HCT116 (cell line): Measurements from ENCODE around the gene STUM. TPM values are rescaled to one million over a fixed set of nuclear protein-coding genes. Genes with fewer than 3 reads are reported as not detected.

Experiments used
- ATAC-seq: fragments of 200-7000 bp; cut with Tn5 transposase; 2 replicates; pipeline ENCODE4 v1.9.1; 2020; ENCODE audit warnings: mild to moderate bottlenecking, moderate library complexity
- BruUV-seq: library from RNA; stranded (reverse); fragments of 400-500 nt; replicated peaks from 2 replicates; lab custom pipeline; 2021; lab: Mats Ljungman, UMichigan
- CTCF ChIA-PET: fragments of 300-600 bp; sonication (Branson Sonifier 250); formaldehyde crosslinking; loops from one replicate; lab custom pipeline; 2021; ENCODE audit warnings: antibody characterized with exemption; lab: Charles Lee
- POLR2A ChIA-PET: fragments of 300-600, 350-600 bp; sonication (Branson Sonifier 250); formaldehyde crosslinking; loops from one replicate; lab custom pipeline; 2021; ENCODE audit warnings: antibody characterized with exemption; lab: Charles Lee
- RAD21 ChIA-PET, 2 experiments: fragments of 300-600 bp; sonication (Branson Sonifier 250); formaldehyde crosslinking; loops; one replicate each; lab custom pipeline; 2023; ENCODE audit warnings: low total read pairs in 2 of 2; ENCODE audit not compliant: uncharacterized antibody in 2 of 2, unreplicated experiment in 2 of 2, low non-redundant PET in 1 of 2; lab: Charles Lee
- DNase-seq: peaks from one replicate; pipeline ENCODE4 v3.0.0-alpha.2; 2010; ENCODE audit warnings: low read depth, low spot score
- H2AFZ ChIP-seq: fragments of 200-600 bp; shearing (Covaris generic), sonication (generic); 2 replicates; pipeline ENCODE4 v1.6.1; 2017; ENCODE audit warnings: low read depth, mixed run types, mixed read lengths, antibody characterized with exemption, low read length; ENCODE audit not compliant: poor library complexity, severe bottlenecking
- H3K27ac ChIP-seq: 2 replicates; pipeline ENCODE4 v1.5.1; 2012; ENCODE audit warnings: low read depth, low read length
- H3K27me3 ChIP-seq: fragments of 200-600 bp; sonication (generic); 2 replicates; pipeline ENCODE4 v1.6.1; 2016; ENCODE audit warnings: mixed run types, low read length, mixed read lengths; ENCODE audit not compliant: insufficient read depth
- H3K36me3 ChIP-seq, 2 experiments: fragments of 200-500 bp in 1 of 2; fragments of 200-600 bp in 1 of 2; sonication (Bioruptor generic) in 1 of 2; sonication (generic) in 1 of 2; 2 replicates each; pipeline versions ENCODE4 v1.5.1 to v1.6.1; 2014 to 2016; ENCODE audit warnings: low read length in 2 of 2, inconsistent platforms in 1 of 2, mixed read lengths in 1 of 2, mixed run types in 1 of 2; ENCODE audit not compliant: insufficient read depth in 2 of 2, control insufficient read depth in 1 of 2
- H3K4me1 ChIP-seq, 2 experiments: fragments of 200-600 bp in 1 of 2; sonication (generic) in 1 of 2; 2 replicates each; pipeline versions ENCODE4 v1.5.1 to v1.6.1; 2012 to 2017; ENCODE audit warnings: low read length in 2 of 2, inconsistent platforms in 1 of 2, mild to moderate bottlenecking in 1 of 2, mixed read lengths in 1 of 2, mixed run types in 1 of 2, moderate library complexity in 1 of 2; ENCODE audit not compliant: insufficient read depth in 2 of 2, control insufficient read depth in 1 of 2
- H3K4me2 ChIP-seq: fragments of 200-600 bp; sonication (generic); 2 replicates; pipeline ENCODE4 v1.6.1; 2017; ENCODE audit warnings: mixed run types, low read length, mixed read lengths
- H3K4me3 ChIP-seq, 2 experiments: fragments of 200-600 bp in 1 of 2; sonication (generic) in 1 of 2; replicated peaks in 1 of 2; 2 replicates each; pipeline ENCODE4 v1.5.1; 2011 to 2016; ENCODE audit warnings: low read length in 2 of 2, control low read depth in 1 of 2, low read depth in 1 of 2, mild to moderate bottlenecking in 1 of 2, mixed read lengths in 1 of 2, mixed run types in 1 of 2
- H3K79me2 ChIP-seq: fragments of 200-600 bp; sonication (generic); 2 replicates; pipeline ENCODE4 v1.6.1; 2017; ENCODE audit warnings: mild to moderate bottlenecking, mixed run types, low read length, moderate library complexity, mixed read lengths; ENCODE audit not compliant: insufficient read depth
- H3K9ac ChIP-seq: fragments of 200-600 bp; sonication (generic); 2 replicates; pipeline ENCODE4 v1.6.1; 2016; ENCODE audit warnings: low read length, mixed read lengths
- H3K9me2 ChIP-seq: fragments of 200-600 bp; sonication (generic), shearing (Covaris generic); 2 replicates; pipeline ENCODE4 v1.6.1; 2017; ENCODE audit warnings: mixed run types, mild to moderate bottlenecking, moderate library complexity; ENCODE audit not compliant: insufficient read depth
- H3K9me3 ChIP-seq, 2 experiments: fragments of 200-500 bp in 1 of 2; fragments of 200-600 bp in 1 of 2; sonication (Bioruptor generic) in 1 of 2; sonication (generic) in 1 of 2; 2 replicates each; pipeline ENCODE4 v1.6.1; 2014 to 2017; ENCODE audit warnings: low read length in 2 of 2, mixed read lengths in 2 of 2, inconsistent platforms in 1 of 2, low read depth in 1 of 2, mild to moderate bottlenecking in 1 of 2, mixed run types in 1 of 2, moderate library complexity in 1 of 2; ENCODE audit not compliant: control insufficient read depth in 1 of 2, insufficient read depth in 1 of 2
- H4K20me1 ChIP-seq: fragments of 200-600 bp; sonication (generic), shearing (Covaris generic); 2 replicates; pipeline ENCODE4 v1.6.1; 2017; ENCODE audit warnings: mixed run types, mild to moderate bottlenecking, moderate library complexity; ENCODE audit not compliant: insufficient read depth
- ATF3 ChIP-seq: IDR thresholded peaks from 2 replicates; pipeline ENCODE4 v1.6.1; 2012
- CBX3 ChIP-seq: IDR thresholded peaks from 2 replicates; pipeline ENCODE4 v1.6.1; 2012; ENCODE audit warnings: low read depth
- EZH2 ChIP-seq: fragments of 200-600 bp; sonication (generic); IDR thresholded peaks from 2 replicates; pipeline ENCODE4 v1.6.1; 2017; ENCODE audit warnings: antibody characterized with exemption, mixed run types
- FOSL1 ChIP-seq: IDR thresholded peaks from 2 replicates; pipeline ENCODE4 v1.6.1; 2012; ENCODE audit warnings: low read depth
- POLR2A ChIP-seq: IDR thresholded peaks from 2 replicates; pipeline ENCODE4 v1.7.0; 2011; ENCODE audit warnings: borderline replicate concordance; ENCODE audit not compliant: insufficient read depth, insufficient read length; ENCODE audit errors: extremely low read depth
- REST ChIP-seq: IDR thresholded peaks from 2 replicates; pipeline ENCODE4 v1.6.1; 2012; ENCODE audit warnings: low read depth
- SP1 ChIP-seq: IDR thresholded peaks from 2 replicates; pipeline ENCODE4 v1.6.1; 2012; ENCODE audit warnings: low read depth
- TCF7L2 ChIP-seq: IDR thresholded peaks from 2 replicates; pipeline ENCODE4 v1.7.0; 2011; ENCODE audit warnings: borderline replicate concordance, inconsistent platforms; ENCODE audit not compliant: insufficient read depth, insufficient read length; ENCODE audit errors: extremely low read depth
- YY1 ChIP-seq: IDR thresholded peaks from 2 replicates; pipeline ENCODE4 v1.6.1; 2011; ENCODE audit warnings: low read length, low read depth, moderate library complexity, mild to moderate bottlenecking; ENCODE audit not compliant: insufficient replicate concordance; ENCODE audit errors: extremely low read depth
- ZBTB33 ChIP-seq: IDR thresholded peaks from 2 replicates; pipeline ENCODE4 v1.6.1; 2011; ENCODE audit warnings: mild to moderate bottlenecking, low read length, moderate library complexity; ENCODE audit not compliant: insufficient replicate concordance; ENCODE audit errors: extremely low read depth
- ZFX ChIP-seq: fragments of 450-650 bp; IDR thresholded peaks from 2 replicates; pipeline ENCODE4 v1.6.1; 2017
- intact Hi-C: fragments of 100-400 bp; cut with micrococcal nuclease; formaldehyde crosslinking; loops from 2 replicates; pipeline ENCODE4 v1.10.0; 2022
- total RNA-seq: library from RNA; stranded (reverse); gene quantifications from one replicate; pipeline ENCODE4 v1.2.1, GENCODE V29; 2021; ENCODE audit not compliant: unreplicated experiment

Gene STUM
- total RNA-seq, 1 experiment from 2014 or later, result not detected

- ATAC-seq, result peak; percentile 49
- H3K27me3 ChIP-seq, result no peaks in the 10 kb centered on the region
Measured at GRCh38 chr1:226655251-226656163, 106.9 kb downstream of the STUM start.

More at GRCh38 chr1:226655251-226656163, 106.9 kb downstream of the STUM start:
- Histone ChIP-seq H3K4me2 (peak overlapping the region; percentile 30), H3K4me3 (no peak overlapping the region), H2AFZ (no peak overlapping the region), H3K36me3 (no peaks in the 10 kb centered on the region), H3K9me3 (no peaks in the 10 kb centered on the region), H3K4me1 (peaks cover 15 to 27% of the 10 kb centered on the region in 2 experiments), H3K27ac (no peak overlapping the region), H3K9ac (no peak overlapping the region), H3K79me2 (no peaks in the 10 kb centered on the region), H3K9me2 (no peaks in the 10 kb centered on the region), H4K20me1 (no peaks in the 10 kb centered on the region)
- ChIA-PET POLR2A (no interaction called here), RAD21 (no interaction called here), CTCF (no interaction called here)
- BruUV-seq, result no TSS peak
- no peak for DNase-seq
- intact Hi-C loops, result no loop called here
- no peak for TF ChIP-seq TCF7L2
- TF ChIP-seq ZBTB33, result no peak
- no peak for TF ChIP-seq POLR2A
- TF ChIP-seq EZH2, result no peak
- no peak for TF ChIP-seq YY1
- no peak for TF ChIP-seq FOSL1
- no peak for TF ChIP-seq ZFX
- TF ChIP-seq CBX3, result no peak
- no peak for TF ChIP-seq REST
- no peak for TF ChIP-seq ATF3
- no peak for TF ChIP-seq SP1
